Panc1 (cell line): ENCODE measurements around the gene DSCAML1. TPM values are rescaled to one million over a fixed set of nuclear protein-coding genes. Genes with fewer than 3 reads are reported as not detected.

Source experiments
- ATAC-seq: fragments of 200-7000 bp; cut with Tn5 transposase; 2 replicates; pipeline ENCODE4 v1.9.1; 2020; ENCODE audit warnings: mild to moderate bottlenecking, moderate library complexity
- BruUV-seq: library from RNA; stranded (reverse); fragments of 400-500 nt; replicated peaks from 2 replicates; lab custom pipeline; 2021; lab: Mats Ljungman, UMichigan
- CTCF ChIA-PET: fragments of 300-600 bp; sonication (Branson Sonifier 250); formaldehyde crosslinking; loops from one replicate; lab custom pipeline; 2022; ENCODE audit warnings: antibody characterized with exemption; lab: Charles Lee
- POLR2A ChIA-PET: fragments of 300-600 bp; sonication (Branson Sonifier 250); formaldehyde crosslinking; loops from one replicate; lab custom pipeline; 2022; ENCODE audit warnings: antibody characterized with exemption; lab: Charles Lee
- DNase-seq: peaks from one replicate; pipeline ENCODE4 v3.0.0-alpha.2; 2010; ENCODE audit warnings: low read depth, low spot score
- H3K27ac ChIP-seq: 2 replicates; pipeline ENCODE4 v1.5.1; 2011; ENCODE audit warnings: mild to moderate bottlenecking, low read length, inconsistent platforms
- H3K27me3 ChIP-seq: fragments of 200-500 bp; sonication (Bioruptor generic); 2 replicates; pipeline ENCODE4 v1.6.0; 2014; ENCODE audit warnings: low read length, inconsistent platforms; ENCODE audit not compliant: control insufficient read depth, insufficient read depth
- H3K36me3 ChIP-seq: fragments of 200-500 bp; sonication (Bioruptor generic); 2 replicates; pipeline ENCODE4 v1.5.1; 2014; ENCODE audit warnings: inconsistent platforms, mild to moderate bottlenecking, low read length, moderate library complexity; ENCODE audit not compliant: control insufficient read depth, insufficient read depth
- H3K4me1 ChIP-seq: 2 replicates; pipeline ENCODE4 v1.5.1; 2011; ENCODE audit warnings: inconsistent platforms, mild to moderate bottlenecking, low read length, moderate library complexity; ENCODE audit not compliant: control insufficient read depth, insufficient read depth
- H3K4me3 ChIP-seq, 2 experiments: 2 replicates each; pipeline ENCODE4 v1.5.1; 2011 to 2012; ENCODE audit warnings: low read depth in 2 of 2, low read length in 2 of 2, mild to moderate bottlenecking in 2 of 2, inconsistent platforms in 1 of 2, moderate library complexity in 1 of 2
- H3K9me3 ChIP-seq: fragments of 200-500 bp; sonication (Bioruptor generic); 2 replicates; pipeline ENCODE4 v1.5.1; 2014; ENCODE audit warnings: low read depth, mild to moderate bottlenecking, inconsistent platforms, low read length, moderate library complexity; ENCODE audit not compliant: control insufficient read depth, insufficient read depth
- POLR2AphosphoS5 ChIP-seq: IDR thresholded peaks from 2 replicates; pipeline ENCODE4 v1.6.1; 2012; ENCODE audit warnings: mild to moderate bottlenecking, low read depth, low read length, moderate library complexity
- SIN3A ChIP-seq: IDR thresholded peaks from 2 replicates; pipeline ENCODE4 v1.6.1; 2012; ENCODE audit warnings: low read depth, mild to moderate bottlenecking, low read length, moderate library complexity, borderline replicate concordance; ENCODE audit not compliant: insufficient read depth
- TCF7L2 ChIP-seq: IDR thresholded peaks from 2 replicates; pipeline ENCODE4 v1.6.1; 2011; ENCODE audit warnings: mild to moderate bottlenecking, low read depth, low read length, inconsistent platforms
- in situ Hi-C: cut with HindIII; loops from 2 replicates; pipeline ENCODE4 v1.10.0; 2016; ENCODE audit warnings: low sequenced_read_pairs, low pct_unique_long_range_greater_than_20kb
- intact Hi-C: fragments of 100-400 bp; cut with micrococcal nuclease; formaldehyde crosslinking; loops from one replicate; pipeline ENCODE4 v1.10.0; 2022; ENCODE audit not compliant: unreplicated experiment
- total RNA-seq: library from RNA; stranded (reverse); gene quantifications from one replicate; pipeline ENCODE4 v1.2.1, GENCODE V29; 2021; ENCODE audit not compliant: unreplicated experiment
- TF ChIP-seq, protein P1 (sequence below), 2 experiments: IDR thresholded peaks; 2 replicates each; pipeline ENCODE4 v1.6.1; 2011 to 2012; ENCODE audit warnings: low read depth in 2 of 2, control low read depth in 1 of 2, low read length in 1 of 2, mild to moderate bottlenecking in 1 of 2, moderate library complexity in 1 of 2; ENCODE audit not compliant: insufficient read depth in 1 of 2
- TF ChIP-seq, protein P2 (sequence below): fragments of 450-650 bp; IDR thresholded peaks from 2 replicates; pipeline ENCODE4 v1.5.1; 2017; ENCODE audit warnings: mild to moderate bottlenecking

DSCAML1 gene
- total RNA-seq, 1 experiment from 2014 or later = 1.6 TPM

DNA sequence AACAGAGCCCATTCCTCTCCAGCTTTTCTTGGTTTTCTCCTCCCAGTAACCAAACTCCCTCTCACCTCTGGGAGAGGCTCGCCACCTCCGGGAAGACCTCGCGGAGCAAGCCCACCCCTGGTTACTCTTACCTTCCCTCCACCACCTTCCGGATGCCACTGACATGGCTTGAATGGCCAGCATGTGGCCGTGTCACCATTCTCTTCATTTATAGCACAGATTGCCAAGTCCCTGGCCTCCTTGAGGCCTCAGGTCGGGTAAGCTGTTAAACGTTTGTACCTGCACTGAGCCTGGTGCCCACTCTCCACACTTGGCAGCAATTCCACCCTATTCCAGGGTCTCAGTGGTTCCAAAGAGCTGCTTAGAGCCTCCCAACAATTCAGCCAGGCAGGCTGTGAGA, 35.5 kb upstream of the DSCAML1 start:
- Histone ChIP-seq H3K27me3 (peaks cover 3% of the 10 kb centered on the region), H3K27ac (no peak overlapping the region), H3K4me3 (no peak overlapping the region), H3K4me1 (no peaks in the 10 kb centered on the region), H3K36me3 (no peaks in the 10 kb centered on the region), H3K9me3 (no peaks in the 10 kb centered on the region)
- ATAC-seq = no peak
- BruUV-seq = no TSS peak
- in situ Hi-C loops = no loop called here
- intact Hi-C loops = no loop called here
- DNase-seq = no peak
- ChIA-PET CTCF (no interaction called here), POLR2A (no interaction called here)
- no peak for TF ChIP-seq SIN3A
- TF ChIP-seq, protein P1, sequence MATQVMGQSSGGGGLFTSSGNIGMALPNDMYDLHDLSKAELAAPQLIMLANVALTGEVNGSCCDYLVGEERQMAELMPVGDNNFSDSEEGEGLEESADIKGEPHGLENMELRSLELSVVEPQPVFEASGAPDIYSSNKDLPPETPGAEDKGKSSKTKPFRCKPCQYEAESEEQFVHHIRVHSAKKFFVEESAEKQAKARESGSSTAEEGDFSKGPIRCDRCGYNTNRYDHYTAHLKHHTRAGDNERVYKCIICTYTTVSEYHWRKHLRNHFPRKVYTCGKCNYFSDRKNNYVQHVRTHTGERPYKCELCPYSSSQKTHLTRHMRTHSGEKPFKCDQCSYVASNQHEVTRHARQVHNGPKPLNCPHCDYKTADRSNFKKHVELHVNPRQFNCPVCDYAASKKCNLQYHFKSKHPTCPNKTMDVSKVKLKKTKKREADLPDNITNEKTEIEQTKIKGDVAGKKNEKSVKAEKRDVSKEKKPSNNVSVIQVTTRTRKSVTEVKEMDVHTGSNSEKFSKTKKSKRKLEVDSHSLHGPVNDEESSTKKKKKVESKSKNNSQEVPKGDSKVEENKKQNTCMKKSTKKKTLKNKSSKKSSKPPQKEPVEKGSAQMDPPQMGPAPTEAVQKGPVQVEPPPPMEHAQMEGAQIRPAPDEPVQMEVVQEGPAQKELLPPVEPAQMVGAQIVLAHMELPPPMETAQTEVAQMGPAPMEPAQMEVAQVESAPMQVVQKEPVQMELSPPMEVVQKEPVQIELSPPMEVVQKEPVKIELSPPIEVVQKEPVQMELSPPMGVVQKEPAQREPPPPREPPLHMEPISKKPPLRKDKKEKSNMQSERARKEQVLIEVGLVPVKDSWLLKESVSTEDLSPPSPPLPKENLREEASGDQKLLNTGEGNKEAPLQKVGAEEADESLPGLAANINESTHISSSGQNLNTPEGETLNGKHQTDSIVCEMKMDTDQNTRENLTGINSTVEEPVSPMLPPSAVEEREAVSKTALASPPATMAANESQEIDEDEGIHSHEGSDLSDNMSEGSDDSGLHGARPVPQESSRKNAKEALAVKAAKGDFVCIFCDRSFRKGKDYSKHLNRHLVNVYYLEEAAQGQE (IDR thresholded peaks at IDR 0.05; ENCODE audit: insufficient read depth in 1 of 2, low read depth in 2 of 2, low read length in 1 of 2) = no peak
- TF ChIP-seq TCF7L2 = no peak
- TF ChIP-seq, protein P2, sequence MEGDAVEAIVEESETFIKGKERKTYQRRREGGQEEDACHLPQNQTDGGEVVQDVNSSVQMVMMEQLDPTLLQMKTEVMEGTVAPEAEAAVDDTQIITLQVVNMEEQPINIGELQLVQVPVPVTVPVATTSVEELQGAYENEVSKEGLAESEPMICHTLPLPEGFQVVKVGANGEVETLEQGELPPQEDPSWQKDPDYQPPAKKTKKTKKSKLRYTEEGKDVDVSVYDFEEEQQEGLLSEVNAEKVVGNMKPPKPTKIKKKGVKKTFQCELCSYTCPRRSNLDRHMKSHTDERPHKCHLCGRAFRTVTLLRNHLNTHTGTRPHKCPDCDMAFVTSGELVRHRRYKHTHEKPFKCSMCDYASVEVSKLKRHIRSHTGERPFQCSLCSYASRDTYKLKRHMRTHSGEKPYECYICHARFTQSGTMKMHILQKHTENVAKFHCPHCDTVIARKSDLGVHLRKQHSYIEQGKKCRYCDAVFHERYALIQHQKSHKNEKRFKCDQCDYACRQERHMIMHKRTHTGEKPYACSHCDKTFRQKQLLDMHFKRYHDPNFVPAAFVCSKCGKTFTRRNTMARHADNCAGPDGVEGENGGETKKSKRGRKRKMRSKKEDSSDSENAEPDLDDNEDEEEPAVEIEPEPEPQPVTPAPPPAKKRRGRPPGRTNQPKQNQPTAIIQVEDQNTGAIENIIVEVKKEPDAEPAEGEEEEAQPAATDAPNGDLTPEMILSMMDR = no peak
- TF ChIP-seq POLR2AphosphoS5 = no peak

DNA sequence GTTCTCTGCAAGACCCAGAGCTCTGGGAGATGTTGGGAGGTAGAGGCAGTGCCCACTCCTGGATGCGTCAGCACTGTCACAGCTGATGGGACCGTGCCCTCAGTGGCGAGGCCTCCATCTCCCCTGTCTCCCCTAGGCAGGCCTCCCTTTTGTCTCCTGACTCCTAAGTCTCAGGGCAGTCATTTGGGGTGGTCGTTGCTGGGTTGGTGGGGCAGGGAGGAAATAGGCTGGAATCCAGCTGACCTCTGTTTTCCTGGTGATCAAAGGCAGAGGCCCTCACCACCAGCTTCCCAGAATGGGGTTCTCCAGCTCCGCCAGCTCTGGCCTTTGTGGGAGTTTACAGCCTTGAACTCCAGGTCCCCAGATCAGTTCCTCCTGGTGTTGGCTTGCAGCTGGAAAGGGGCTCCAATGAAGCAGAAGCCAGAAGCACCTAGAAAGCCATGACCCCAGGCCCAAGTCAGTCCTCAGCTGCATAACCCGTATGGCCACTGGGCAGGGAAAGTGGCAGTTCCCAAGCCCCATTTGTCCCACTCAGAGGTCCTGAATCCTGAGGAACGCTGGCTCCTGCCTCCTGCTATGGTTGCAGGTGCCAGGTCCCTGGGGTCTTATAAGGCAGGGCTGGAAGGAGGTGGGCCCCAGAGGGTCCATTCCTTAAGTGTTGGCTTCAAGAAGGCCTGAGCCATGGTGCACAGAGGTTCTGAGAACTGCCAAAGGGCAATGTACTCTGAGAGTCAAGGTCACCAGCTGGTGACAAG, 34.8 kb upstream of the DSCAML1 start:
- TF ChIP-seq TCF7L2 (no peak), POLR2AphosphoS5 (no peak), SIN3A (no peak)
- TF ChIP-seq, protein P1 (IDR thresholded peaks at IDR 0.05; ENCODE audit: insufficient read depth in 1 of 2, low read depth in 2 of 2, low read length in 1 of 2) = no peak
- TF ChIP-seq, protein P2 = no peak
- POLR2A ChIA-PET = no interaction called here
- H3K36me3 ChIP-seq = no peaks in the 10 kb centered on the region
- CTCF ChIA-PET = no interaction called here
- no peaks in the 10 kb centered on the region for H3K9me3 ChIP-seq
- no peak for ATAC-seq
- no peaks in the 10 kb centered on the region for H3K4me1 ChIP-seq
- H3K27ac ChIP-seq = no peak overlapping the region
- in situ Hi-C loops = no loop called here
- no TSS peak for BruUV-seq
- peaks cover 3% of the 10 kb centered on the region for H3K27me3 ChIP-seq
- no peak for DNase-seq
- intact Hi-C loops = no loop called here
- no peak overlapping the region for H3K4me3 ChIP-seq
